ENCODE data around the gene GSTM4. TPM values are rescaled to one million over a fixed set of nuclear protein-coding genes. Genes with fewer than 3 reads are reported as not detected.
A peak's percentile ranks its signal among the peaks of the same experiment; 100 is the strongest.

The GSTM4 gene
- total and polyA plus RNA-seq, 9 of the 15 experiments (the other 6 are each of a cell fraction or from before 2014, with no cell fraction given), result 18.8 to 53.4 (median 38.8) TPM

- TF ChIP-seq ZNF609 (CRISPR knock-in tag; IDR thresholded peaks at IDR 0.05; ENCODE audit: borderline replicate concordance) (no peak), L3MBTL2 (IDR thresholded peaks at IDR 0.05) (peak; percentile 87), RBM17 (IDR thresholded peaks at IDR 0.05; ENCODE audit: borderline replicate concordance, low read depth, low read length) (no peak), RFX5 (IDR thresholded peaks at IDR 0.05; ENCODE audit: low read depth, low read length) (no peak), NELFE (IDR thresholded peaks at IDR 0.05; ENCODE audit: insufficient read depth, insufficient read length) (no peak), RUNX1 (IDR thresholded peaks at IDR 0.05; ENCODE audit: low read depth) (0 out of 2 replicates have a peak, but pooled peaks have one; percentile 44), ID3 (CRISPR knock-in tag; IDR thresholded peaks at IDR 0.05) (no peak), ID3 (tag; IDR thresholded peaks at IDR 0.05) (peak; percentile 50), CHCHD3 (CRISPR knock-in tag; IDR thresholded peaks at IDR 0.05) (no peak; the same call in 1 of the 2 replicates), CREBBP (IDR thresholded peaks at IDR 0.05; ENCODE audit: low read depth, low read length) (no peak), RREB1 (CRISPR knock-in tag; IDR thresholded peaks at IDR 0.05) (no peak), PHF8 (IDR thresholded peaks at IDR 0.05; ENCODE audit: borderline replicate concordance, low read length) (peak; percentile 83; the same call in 1 of the 2 replicates), NR2C1 (IDR thresholded peaks at IDR 0.05) (no peak), NR2C1 (tag; IDR thresholded peaks at IDR 0.05) (peak; percentile 57), IRF9 (tag; IDR thresholded peaks at IDR 0.05) (no peak)
Measured at GRCh38 chr1:109619576-109620400, 36.1 kb upstream of the GSTM4 start, which contains the start of the genes AMPD2 and GNAT2 (continued).

Measured in K562 (cell line).